Heart left ventricle (tissue), 16 donors: ENCODE results near the gene TMEM181. TPM values are rescaled to one million over a fixed set of nuclear protein-coding genes. Genes with fewer than 3 reads are reported as not detected.

ENCODE experiments used
- ATAC-seq, 4 donors: fragments of 200-7000 bp; cut with Tn5 transposase; one replicate each; pipeline ENCODE4 v1.9.1; 2020 to 2022; ENCODE audit warnings: moderate library complexity in 4 of 4, mild to moderate bottlenecking in 3 of 4, moderate number of reproducible peaks in 1 of 4
- DNase-seq, 5 donors: peaks; one replicate each; pipeline ENCODE4 v3.0.0-alpha.2; 2020
- H3K27ac ChIP-seq, 12 donors: fragments of 200-600 bp; sonication (generic) in 4 of 12; one replicate each; pipeline versions ENCODE4 v1.5.0 to v1.8.0; 2016 to 2022; ENCODE audit warnings: mild to moderate bottlenecking in 2 of 12
- H3K27me3 ChIP-seq, 9 donors: fragments of 200-600 bp; sonication (generic) in 2 of 9; one replicate each; pipeline versions ENCODE4 v1.5.1 to v1.8.0; 2016 to 2022; ENCODE audit warnings: mild to moderate bottlenecking in 3 of 9
- H3K36me3 ChIP-seq, 9 donors: fragments of 200-600 bp; sonication (generic) in 2 of 9; one replicate each; pipeline versions ENCODE4 v1.5.0 to v1.8.0; 2018 to 2022; ENCODE audit warnings: mild to moderate bottlenecking in 2 of 9
- H3K4me1 ChIP-seq, 12 donors: fragments of 200-600 bp; sonication (generic) in 4 of 12; one replicate each; pipeline versions ENCODE4 v1.5.0 to v1.8.0; 2016 to 2022; ENCODE audit warnings: mild to moderate bottlenecking in 3 of 12
- H3K4me3 ChIP-seq, 12 donors: fragments of 200-600 bp; sonication (generic) in 4 of 12; one replicate each; pipeline versions ENCODE4 v1.5.0 to v1.8.0; 2017 to 2022; ENCODE audit warnings: mild to moderate bottlenecking in 9 of 12, moderate library complexity in 4 of 12
- H3K9me3 ChIP-seq, 12 donors: fragments of 200-600 bp; sonication (generic) in 4 of 12; one replicate each; pipeline versions ENCODE4 v1.5.0 to v1.8.0; 2016 to 2022; ENCODE audit warnings: mild to moderate bottlenecking in 1 of 12
- POLR2A ChIP-seq, 2 donors: fragments of 450-650 bp; IDR thresholded peaks; one replicate each; pipeline ENCODE4 v1.6.1; 2017; ENCODE audit warnings: antibody characterized with exemption in 2 of 2, mild to moderate bottlenecking in 2 of 2, moderate library complexity in 2 of 2
- WGBS, 4 donors: extraction: QIAGEN DNeasy Blood & Tissue Kit in 2 of 4; methylation state at CpG; one replicate each; pipeline versions ENCODE4 v1.1.5 to v1.1.7; 2013 to 2018; 5-methylcytosine and 5-hydroxymethylcytosine counted together
- intact Hi-C, 10 donors: fragments of 100-400 bp; cut with DNase I; formaldehyde crosslinking; loops; one replicate each; pipeline versions ENCODE4 v1.11.1 to v1.14.2; 2022
- polyA plus RNA-seq, 2 donors: library from polyadenylated mRNA; stranded (reverse); fragments of 200-250 nt; gene quantifications; one replicate each; pipeline ENCODE4 v1.2.3, GENCODE V29; 2013
- total RNA-seq, 9 donors: library from RNA; depleted of rRNA in 2 of 9; stranded (reverse); fragments of >200 nt in 2 of 9; fragmentation: NEBNext Ultra II Directional in 3 of 9; extraction: Animal tissue kit (Norgen Biotek cat#: 25700) in 3 of 9; gene quantifications; one replicate each; pipeline versions ENCODE4 v1.1.0 to v1.2.4, GENCODE V29; 2016 to 2023
- TF ChIP-seq, protein P1 (sequence below), 12 donors: fragments of 200-600 bp; sonication (generic) in 4 of 12; IDR thresholded peaks; one replicate each; pipeline versions ENCODE4 v1.5.0 to v1.8.0; 2018 to 2022; ENCODE audit warnings: antibody characterized with exemption in 12 of 12, mild to moderate bottlenecking in 5 of 12
- donor health status: ischemic (EF 13 %, LVEDD 7.1; RV severe dilation, severe dysfunction).
- donor health status: healthy with polysubstance abuse.
- donor health status: DM: no; HTN: yes; CAD: no.
- donor health status: DM: no; HTN: no; CAD: no.
- donor health status: ischemic (EF 25% LVEDD 6.9; RV normal size, moderate dysfunction).
- donor health status: ischemic (EF 25% LVEDD 5.7; RV mildly dilated, moderate dysfunction).
- donor health status: healthy.
- donor health status: DM: yes; HTN: yes; CAD: no.
- donor health status: ischemic (EF 35%, LVEDD 5.7; RV mildly dilated, moderate dysfunction).
- donor health status: nonischemic (EF 11% LVEDD 7.7; RV severe dilation, severe dysfunction).
- donor health status: DM: yes; HTN: yes; CAD: no.
- donor health status: PGD.
- donor health status: ischemic (EF 29% LVEDD 5.4; RV normal size, mild dysfunction).
- donor health status: nonischemic (EF 23%, LVEDD 6.1; RV moderate dilation, normal function).

The TMEM181 gene
- total and polyA plus RNA-seq, 11 donors, result 4.3 to 14.3 (median 10.1) TPM

DNA sequence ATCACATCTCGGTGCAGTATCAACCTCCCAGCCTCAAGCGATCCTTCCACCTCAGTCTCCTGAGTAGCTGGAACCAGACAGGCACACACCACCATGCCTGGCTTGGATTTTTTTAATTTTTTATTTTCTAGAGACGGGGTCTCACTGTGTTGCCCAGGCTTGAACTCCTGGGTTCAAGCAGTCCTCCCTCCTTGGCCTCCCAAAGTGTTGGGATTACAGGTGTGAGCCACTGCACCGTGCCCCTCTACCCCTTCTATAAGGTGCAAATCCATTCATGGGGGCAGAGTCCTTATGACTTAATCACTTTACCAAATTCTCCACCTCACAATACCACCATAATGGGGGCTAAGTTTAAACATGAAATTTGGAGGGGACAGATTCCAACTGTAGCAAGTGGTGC is 37.7 kb downstream of the TMEM181 start:
- intact Hi-C loops, result no loop called here
- H3K9me3 ChIP-seq, result no peaks in the 10 kb centered on the region
- H3K4me1 ChIP-seq, result no peaks in the 10 kb centered on the region
- 94 to 98% (median 97%) methylated on average over 4 of the region's 4 CpGs for WGBS, 4 donors
- no peak overlapping the region for H3K4me3 ChIP-seq
- no peak for ATAC-seq
- no peak for DNase-seq
- H3K27me3 ChIP-seq, result no peaks in the 10 kb centered on the region
- TF ChIP-seq, protein P1, sequence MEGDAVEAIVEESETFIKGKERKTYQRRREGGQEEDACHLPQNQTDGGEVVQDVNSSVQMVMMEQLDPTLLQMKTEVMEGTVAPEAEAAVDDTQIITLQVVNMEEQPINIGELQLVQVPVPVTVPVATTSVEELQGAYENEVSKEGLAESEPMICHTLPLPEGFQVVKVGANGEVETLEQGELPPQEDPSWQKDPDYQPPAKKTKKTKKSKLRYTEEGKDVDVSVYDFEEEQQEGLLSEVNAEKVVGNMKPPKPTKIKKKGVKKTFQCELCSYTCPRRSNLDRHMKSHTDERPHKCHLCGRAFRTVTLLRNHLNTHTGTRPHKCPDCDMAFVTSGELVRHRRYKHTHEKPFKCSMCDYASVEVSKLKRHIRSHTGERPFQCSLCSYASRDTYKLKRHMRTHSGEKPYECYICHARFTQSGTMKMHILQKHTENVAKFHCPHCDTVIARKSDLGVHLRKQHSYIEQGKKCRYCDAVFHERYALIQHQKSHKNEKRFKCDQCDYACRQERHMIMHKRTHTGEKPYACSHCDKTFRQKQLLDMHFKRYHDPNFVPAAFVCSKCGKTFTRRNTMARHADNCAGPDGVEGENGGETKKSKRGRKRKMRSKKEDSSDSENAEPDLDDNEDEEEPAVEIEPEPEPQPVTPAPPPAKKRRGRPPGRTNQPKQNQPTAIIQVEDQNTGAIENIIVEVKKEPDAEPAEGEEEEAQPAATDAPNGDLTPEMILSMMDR (IDR thresholded peaks at IDR 0.05), result no peak
- TF ChIP-seq POLR2A (IDR thresholded peaks at IDR 0.05), result no peak
- H3K27ac ChIP-seq, result no peak overlapping the region
- H3K36me3 ChIP-seq, result peaks cover 0 to 77% (median 49%) of the 10 kb centered on the region in 9 donors

DNA sequence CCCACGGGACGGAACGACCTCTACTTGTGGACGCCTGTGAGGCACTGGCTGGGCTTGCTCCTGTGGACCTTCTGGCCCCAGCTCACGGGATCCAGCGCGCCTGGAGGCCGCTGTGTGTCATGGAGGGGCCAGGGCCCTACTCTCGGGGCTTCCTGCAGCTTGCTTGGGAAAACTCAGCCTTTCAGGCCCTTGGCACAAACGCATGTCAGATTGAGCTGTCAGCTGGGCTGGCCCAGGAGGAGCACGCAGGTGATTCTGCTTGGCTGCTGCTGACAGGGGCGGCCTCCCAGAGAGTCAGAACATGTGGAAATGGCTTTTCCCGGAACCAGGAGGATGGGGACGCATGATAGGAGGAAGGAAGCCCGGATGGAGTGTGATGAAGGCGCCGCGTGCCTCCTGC is 39.7 kb downstream of the TMEM181 start:
- no peaks in the 10 kb centered on the region for H3K9me3 ChIP-seq
- H3K36me3 ChIP-seq, result peaks cover 0 to 67% (median 32%) of the 10 kb centered on the region in 9 donors
- H3K4me3 ChIP-seq, result no peak overlapping the region
- H3K4me1 ChIP-seq, result no peaks in the 10 kb centered on the region
- no peaks in the 10 kb centered on the region for H3K27me3 ChIP-seq
- TF ChIP-seq, protein P1 (IDR thresholded peaks at IDR 0.05), result no peak
- TF ChIP-seq POLR2A (IDR thresholded peaks at IDR 0.05), result no peak
- ATAC-seq (no peak), DNase-seq (no peak)
- WGBS, 4 donors, result 81 to 89% (median 86%) methylated on average over 17 to 18 of the region's 18 CpGs
- H3K27ac ChIP-seq, result no peak overlapping the region
- intact Hi-C loops, result loop anchor here in 2 of 10 donors (5.0 to 10.0 kb wide), 2 partner anchors 375 to 377 kb away; no protein-coding TSS in a partner anchor

DNA sequence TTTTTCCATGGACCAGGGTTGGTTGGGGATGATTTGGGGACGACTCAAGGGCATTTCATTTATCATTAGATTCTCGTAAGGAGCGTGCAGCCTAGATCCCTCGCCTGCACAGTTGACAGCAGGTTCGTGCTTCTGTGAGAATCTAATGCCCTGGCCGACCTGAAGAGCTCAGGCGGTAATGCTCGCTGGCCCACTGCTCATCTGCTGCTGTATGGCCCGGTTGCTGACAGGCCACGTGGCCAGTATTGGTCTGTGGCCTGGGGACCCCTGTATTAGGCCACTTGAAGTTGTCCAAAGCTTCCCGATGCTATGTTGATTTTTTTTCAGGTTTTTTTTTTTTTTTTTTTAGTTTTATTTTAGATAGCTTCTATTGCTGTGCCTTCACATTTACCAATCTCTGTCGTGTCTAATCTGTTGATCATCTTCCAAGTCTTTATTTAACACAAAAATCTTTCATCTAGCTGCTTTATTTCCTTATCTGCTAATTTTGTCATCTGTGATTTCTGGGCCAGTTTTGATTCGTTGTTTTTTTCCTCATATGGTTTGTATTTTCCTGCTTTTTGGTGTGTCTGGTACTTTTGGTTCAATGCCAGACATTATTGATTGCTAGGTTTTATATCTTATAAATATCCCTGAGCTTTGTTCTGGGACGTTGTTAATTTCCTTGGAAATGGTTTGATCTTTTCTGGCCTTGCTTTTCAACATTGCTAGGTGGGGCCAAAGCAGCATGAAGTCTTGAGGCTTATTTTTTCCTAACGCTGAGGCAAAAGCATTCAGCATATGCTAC is 43.6 kb downstream of the TMEM181 start:
- TF ChIP-seq POLR2A (IDR thresholded peaks at IDR 0.05), result no peak
- TF ChIP-seq, protein P1 (IDR thresholded peaks at IDR 0.05), result no peak
- H3K9me3 ChIP-seq, result no peaks in the 10 kb centered on the region
- ATAC-seq (no peak), DNase-seq (no peak)
- 83 to 86% (median 85%) methylated on average over 15 of the region's 15 CpGs for WGBS, 4 donors
- intact Hi-C loops, result loop anchor here in 5 of 10 donors (2.0 to 10.0 kb wide), 3 partner anchors 379 to 383 kb away; no protein-coding TSS in a partner anchor
- H3K27ac ChIP-seq, result no peak overlapping the region
- H3K4me3 ChIP-seq, result no peak overlapping the region
- H3K36me3 ChIP-seq, result peaks cover 0 to 63% (median 32%) of the 10 kb centered on the region in 9 donors
- H3K27me3 ChIP-seq, result no peaks in the 10 kb centered on the region
- H3K4me1 ChIP-seq, result no peaks in the 10 kb centered on the region

DNA sequence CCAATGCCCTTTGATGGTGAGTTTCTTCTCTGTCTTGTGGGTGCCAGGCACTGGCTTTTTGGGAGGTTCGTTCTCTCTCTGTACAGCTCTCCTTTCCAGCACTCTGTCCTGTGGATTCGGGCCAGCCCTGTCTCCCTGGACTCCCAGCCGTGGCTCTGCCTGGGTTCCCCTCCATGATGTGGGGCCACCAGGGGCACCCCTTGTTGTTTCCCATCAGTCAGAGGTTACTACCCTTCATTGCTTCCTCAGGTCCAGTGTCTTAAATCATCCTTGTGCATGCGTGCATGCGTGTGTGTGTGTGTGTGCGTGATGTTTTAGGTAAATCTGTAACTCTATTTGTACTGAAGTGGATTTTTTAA is 44.1 kb downstream of the TMEM181 start:
- Histone ChIP-seq H3K4me3 (no peak overlapping the region), H3K36me3 (peaks cover 0 to 65% (median 33%) of the 10 kb centered on the region in 9 donors), H3K4me1 (no peaks in the 10 kb centered on the region), H3K27ac (no peak overlapping the region), H3K9me3 (no peaks in the 10 kb centered on the region), H3K27me3 (no peaks in the 10 kb centered on the region)
- 91 to 95% (median 94%) methylated on average over 6 of the region's 6 CpGs for WGBS, 4 donors
- ATAC-seq (no peak), DNase-seq (no peak)
- intact Hi-C loops, result loop anchor here in 5 of 10 donors (2.0 to 10.0 kb wide), 3 partner anchors 379 to 383 kb away; no protein-coding TSS in a partner anchor
- TF ChIP-seq, protein P1 (IDR thresholded peaks at IDR 0.05), result no peak
- TF ChIP-seq POLR2A (IDR thresholded peaks at IDR 0.05), result no peak
